ENCODE measurements around the gene BEND5.

The BEND5 gene

GRCh38 chr1:48678710-48679505, 97.8 kb downstream of the BEND5 start:
- no peaks in the 10 kb centered on the region for H3F3A ChIP-seq (ENCODE audit: insufficient read depth, low read length)
- no peaks in the 10 kb centered on the region for H3K36me3 ChIP-seq (ENCODE audit: insufficient read depth, low read length)
- H3K9me3 ChIP-seq (ENCODE audit: low read length), result no peaks in the 10 kb centered on the region
- no peak overlapping the region for H3K4me2 ChIP-seq (ENCODE audit: low read length)
- no peak overlapping the region for H2AFZ ChIP-seq (ENCODE audit: low read length)
- H3K4me1 ChIP-seq (ENCODE audit: insufficient read depth, low read length, severe bottlenecking), result no peaks in the 10 kb centered on the region
- H3K79me2 ChIP-seq (ENCODE audit: insufficient read depth, low read length), result no peaks in the 10 kb centered on the region
- no peak overlapping the region for H3K4me3 ChIP-seq (ENCODE audit: low read depth, low read length, poor library complexity, severe bottlenecking)
- no peaks in the 10 kb centered on the region for H4K20me1 ChIP-seq (ENCODE audit: insufficient read depth, low read length)
- no peaks in the 10 kb centered on the region; the same call in 1 of the 2 replicates for H3K27me3 ChIP-seq (ENCODE audit: insufficient read depth, low read length)
- H3K9me2 ChIP-seq (ENCODE audit: low read depth, low read length), result no peaks in the 10 kb centered on the region
- H3K27ac ChIP-seq (ENCODE audit: low read depth, low read length, poor library complexity, severe bottlenecking), result no peak overlapping the region
- TF ChIP-seq CTCF (IDR thresholded peaks at IDR 0.05; ENCODE audit: low read length), result no peak
- no peak overlapping the region for H3K9ac ChIP-seq (ENCODE audit: low read length)

Data from OCI-LY1 (cell line).